HG02763 (cell line): ENCODE results near the gene TBX1.

ENCODE experiments used
- ATAC-seq: cut with Tn5 transposase; IDR thresholded peaks from one replicate; pipeline ENCODE4 v1.9.1; 2021; ENCODE audit warnings: mild to moderate bottlenecking, moderate library complexity; ENCODE audit not compliant: unreplicated experiment

The TBX1 gene

DNA sequence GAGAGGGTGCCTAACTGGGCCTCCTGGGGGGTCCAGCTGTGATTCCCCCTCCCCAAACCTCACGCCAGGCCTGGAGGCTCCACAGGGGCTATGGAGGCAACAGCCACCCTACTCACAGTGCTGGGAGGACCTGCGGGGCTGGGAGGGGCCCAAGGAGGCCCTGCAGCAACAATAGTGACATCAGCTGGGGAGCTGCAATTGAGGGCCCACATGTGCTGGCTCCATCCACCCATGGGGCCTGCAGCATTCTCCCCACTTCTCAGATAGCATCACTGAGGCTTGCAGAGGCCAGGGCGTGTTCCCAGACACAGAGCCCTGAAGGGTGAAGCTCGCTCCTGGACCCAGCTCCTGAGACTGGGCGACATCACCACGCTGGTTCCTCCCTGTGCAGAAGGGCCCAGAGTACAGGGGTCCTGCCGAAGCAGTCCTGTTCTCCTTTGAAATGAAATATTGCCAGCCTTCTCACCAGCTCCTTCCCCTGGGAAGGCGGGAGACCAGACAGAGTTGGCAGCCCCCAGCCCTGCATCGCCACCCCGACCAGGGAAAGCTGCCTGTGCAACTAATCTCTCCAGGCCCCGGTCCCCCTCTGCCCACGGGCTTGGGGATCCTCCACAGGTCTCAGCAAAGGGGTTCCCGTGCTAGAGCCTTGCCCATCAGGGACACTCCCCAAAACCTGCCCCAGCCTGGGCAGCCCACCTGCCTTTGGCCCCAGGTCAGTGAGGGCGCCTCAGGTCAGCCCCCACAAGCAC lies 8.9 kb upstream of the TBX1 start:
- ATAC-seq, result no peak

DNA sequence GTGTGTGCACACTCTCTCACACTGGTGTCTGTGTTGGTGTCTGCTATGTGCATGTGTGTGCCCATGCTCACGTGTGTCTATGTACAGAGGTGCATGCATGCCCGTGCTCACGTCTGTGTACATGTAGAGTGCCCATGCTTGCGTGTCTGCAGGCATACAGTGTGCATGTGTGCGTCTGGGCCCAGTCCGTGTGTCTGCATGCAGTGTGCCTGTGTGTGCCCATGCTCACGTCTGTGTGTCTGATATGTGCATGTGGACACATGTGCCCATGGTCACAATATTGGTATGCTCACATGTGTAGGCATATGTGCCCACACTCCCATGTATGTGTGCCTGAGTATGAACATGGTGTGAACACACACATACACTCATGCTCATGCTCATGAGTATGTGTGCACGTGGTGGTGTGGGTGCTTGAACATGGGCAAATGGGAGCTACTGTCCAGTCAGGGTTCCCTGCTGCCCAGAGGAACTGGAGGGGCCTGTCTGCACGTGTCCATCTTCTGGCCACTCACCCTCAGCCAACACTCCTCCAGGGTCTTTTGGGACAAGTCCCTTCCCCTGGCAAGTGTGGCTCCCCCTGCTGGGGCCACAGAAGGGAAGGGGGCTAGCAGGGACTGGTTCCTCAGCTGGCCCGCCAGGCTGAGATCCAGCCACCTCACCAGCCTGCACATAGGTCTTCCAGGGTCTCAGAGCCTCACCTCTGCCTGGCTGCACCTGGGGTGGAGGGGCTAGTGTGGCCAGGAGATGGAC lies 7.3 kb upstream of the TBX1 start:
- no peak for ATAC-seq

DNA sequence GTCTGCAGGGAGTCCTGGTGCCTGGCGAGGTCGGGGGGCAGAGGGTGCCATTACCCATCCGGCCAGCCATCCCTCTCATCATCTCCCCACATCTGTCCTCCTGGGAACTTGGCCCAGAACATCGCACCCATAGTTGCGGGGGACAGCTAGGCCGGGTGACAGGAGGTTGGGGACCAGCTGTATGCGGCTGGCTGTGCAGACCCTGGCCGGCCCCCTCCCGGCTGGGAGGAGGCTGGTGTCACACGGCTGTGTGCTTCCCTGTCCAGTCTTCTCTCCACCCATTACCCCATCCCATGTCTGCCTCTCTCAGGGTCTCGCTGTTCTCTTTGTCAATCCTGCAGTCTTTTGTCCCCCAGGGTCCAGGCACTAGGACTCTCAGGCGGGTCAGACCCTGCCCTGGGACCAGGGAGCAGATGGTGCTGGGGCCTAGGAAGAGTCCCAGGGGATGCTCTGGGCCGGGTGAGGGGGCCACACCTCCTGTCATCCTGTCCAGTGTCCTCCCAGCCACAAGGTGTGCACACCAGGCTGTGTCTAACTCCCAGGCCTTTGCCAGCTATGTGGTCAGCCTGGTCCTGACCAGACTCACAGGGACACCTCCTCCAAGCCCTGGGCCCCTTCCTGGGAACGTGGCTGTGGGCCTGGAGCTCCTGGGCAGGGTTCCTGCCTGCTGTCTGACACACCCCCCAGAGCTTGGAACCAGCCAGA lies 6.4 kb upstream of the TBX1 start:
- ATAC-seq, result no peak

DNA sequence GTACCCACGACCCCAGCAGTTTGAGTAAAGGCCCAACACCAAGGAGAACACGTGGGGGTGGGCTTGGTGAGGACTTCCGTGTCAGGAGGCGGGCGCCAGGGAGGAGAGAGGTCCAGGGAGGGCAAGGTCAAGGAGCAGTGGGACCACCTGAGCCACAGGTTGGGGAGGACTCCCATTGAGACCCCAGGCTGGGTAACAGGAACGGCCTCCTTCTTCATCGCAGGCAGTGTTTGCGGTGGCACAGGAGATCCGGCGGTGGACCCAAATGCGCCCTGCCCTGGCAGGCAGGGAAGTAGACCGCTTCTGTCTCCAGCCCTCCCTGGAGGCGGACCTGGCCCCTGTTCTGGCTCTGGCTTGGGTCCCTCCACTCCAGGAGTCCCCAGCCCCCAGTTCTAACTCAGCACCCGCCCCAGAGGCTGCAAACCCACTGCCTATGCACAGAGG lies 5.9 kb upstream of the TBX1 start:
- ATAC-seq, result no peak

DNA sequence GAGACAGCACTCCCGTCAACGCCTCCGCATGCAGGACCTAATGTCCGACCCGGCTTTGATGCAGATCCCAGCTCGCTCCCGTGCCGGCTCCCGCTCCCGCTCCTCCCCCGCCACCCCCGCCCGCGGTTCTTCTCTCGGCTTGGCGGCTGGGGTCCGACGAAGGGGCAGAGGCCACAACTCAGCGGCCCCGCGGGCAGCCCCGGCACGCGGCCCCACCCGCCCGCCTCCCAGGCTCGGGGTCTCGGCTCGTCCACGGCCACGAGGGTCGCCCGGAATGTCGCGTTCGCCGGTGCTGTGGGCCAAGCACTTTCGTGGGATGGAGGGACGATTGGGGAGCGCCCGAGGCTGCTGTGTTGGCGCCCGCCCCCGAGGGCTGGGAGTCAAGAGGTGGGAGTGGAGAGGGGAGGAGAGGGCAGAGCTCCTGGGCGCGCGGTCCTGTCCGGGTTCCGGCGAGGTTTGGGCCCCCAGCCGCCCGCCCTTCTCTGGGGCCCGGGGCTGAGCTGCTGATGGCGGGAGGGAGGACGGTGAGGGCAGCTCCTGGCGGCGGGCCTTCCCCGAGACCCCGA lies 5.3 kb upstream of the TBX1 start:
- no peak for ATAC-seq

DNA sequence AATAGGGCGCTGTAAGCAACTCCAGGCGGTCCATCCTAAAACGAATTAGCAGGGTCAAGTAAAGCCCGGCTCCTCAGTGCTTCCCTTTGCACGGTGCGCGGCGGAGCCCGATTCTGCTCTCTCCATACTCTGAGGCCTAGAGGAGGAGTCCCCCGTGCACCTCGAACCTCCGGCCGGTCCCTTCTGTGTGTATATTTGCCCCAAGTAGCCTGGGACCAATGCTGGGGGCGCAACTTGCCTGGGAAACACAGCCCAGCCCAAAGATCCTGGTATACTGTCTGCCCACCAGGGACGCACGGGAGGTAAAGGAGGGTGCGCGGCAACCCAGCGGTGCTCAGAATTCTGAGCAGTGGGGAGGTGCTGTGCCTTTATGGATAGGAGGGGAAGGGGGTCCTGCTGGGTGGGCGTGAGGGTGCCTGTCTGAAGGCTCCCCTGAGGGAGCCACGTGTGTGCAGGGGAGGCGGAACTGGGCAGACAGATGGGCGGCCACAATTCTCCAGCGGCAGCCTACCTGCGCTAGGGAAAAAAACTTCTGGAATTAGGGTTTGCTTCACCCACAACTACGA lies 4.8 kb upstream of the TBX1 start:
- no peak for ATAC-seq

DNA sequence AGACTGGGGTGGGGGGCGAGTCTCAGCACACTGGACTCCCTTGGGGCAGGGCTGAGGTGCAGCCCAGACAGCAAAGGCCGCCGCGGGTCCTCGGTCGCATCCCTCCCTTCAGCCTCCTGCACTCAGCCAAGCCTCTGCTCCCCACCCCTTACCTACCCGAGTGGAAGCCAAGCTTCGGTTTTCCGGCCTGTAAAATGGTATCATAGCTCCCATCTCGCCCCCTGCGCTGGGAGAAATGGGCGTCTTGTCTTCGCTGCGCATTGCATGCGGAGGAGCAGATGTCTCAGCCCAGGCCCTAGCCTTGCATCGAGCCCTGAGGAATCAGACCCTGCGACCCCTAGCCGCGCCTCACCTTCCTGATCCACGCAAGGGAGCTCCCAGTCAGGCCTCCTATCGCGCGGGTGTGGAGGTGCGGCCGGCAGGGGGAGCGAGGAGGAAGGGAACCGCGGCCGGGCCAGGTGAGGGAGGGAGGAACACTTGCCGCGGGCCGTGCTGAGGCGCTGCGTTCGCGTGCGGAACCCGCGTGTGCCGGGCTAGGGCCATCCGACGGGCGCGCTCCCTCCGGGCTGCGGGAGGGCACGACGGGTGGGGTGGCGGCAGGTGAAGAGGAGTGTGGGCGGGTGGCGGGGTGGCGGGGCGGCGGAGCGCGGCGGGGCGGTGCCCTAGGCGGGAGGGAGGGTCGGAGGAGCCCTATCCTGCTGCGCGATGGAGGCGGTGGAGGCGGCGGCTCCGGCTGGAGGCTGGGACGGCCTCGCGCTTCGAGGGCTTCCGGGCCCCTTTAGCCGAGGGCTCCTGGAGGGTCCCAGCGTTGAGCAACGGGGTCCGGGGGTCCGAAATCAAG lies 4.1 kb upstream of the TBX1 start:
- ATAC-seq, result no peak

DNA sequence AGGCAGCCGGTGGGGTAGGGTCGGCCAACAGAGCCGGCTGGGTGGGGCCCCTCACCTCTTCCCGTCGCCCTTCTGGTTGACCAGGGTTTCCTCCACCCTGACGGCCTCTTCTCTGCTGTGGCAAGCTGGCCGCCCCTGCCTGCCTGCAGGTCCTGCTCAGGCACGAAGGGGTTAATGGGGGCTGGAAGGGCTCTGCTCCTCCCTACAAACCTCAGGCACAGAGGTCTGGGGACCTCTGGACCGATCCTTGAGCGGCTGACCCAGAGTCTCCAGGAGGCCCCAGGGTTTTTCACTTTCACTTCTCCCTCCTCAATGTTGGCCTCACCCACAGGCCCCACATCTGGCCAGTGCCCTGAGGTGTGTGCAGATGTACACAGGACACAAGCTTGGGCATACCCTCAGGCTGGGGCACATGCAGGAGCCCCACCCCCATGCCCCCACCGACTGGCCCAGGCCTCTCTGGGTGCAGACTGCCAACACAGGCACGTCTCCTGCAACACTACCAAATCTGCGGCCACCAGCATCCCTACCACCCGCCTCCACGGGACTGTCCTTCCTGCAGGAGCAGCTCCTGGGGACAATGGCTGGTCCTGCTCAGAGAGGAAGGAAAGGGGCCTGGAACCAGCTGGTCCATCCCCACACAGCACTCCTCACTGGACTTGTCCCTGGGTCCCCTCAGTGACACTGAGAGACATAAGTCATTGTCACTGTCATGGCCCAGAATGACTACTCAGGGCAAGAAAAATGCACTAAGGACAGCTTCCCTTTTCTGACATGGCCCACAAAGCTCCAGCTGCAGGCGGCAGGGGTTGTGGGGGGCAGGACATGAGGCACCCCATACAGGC lies 3.2 kb upstream of the TBX1 start:
- ATAC-seq, result no peak

DNA sequence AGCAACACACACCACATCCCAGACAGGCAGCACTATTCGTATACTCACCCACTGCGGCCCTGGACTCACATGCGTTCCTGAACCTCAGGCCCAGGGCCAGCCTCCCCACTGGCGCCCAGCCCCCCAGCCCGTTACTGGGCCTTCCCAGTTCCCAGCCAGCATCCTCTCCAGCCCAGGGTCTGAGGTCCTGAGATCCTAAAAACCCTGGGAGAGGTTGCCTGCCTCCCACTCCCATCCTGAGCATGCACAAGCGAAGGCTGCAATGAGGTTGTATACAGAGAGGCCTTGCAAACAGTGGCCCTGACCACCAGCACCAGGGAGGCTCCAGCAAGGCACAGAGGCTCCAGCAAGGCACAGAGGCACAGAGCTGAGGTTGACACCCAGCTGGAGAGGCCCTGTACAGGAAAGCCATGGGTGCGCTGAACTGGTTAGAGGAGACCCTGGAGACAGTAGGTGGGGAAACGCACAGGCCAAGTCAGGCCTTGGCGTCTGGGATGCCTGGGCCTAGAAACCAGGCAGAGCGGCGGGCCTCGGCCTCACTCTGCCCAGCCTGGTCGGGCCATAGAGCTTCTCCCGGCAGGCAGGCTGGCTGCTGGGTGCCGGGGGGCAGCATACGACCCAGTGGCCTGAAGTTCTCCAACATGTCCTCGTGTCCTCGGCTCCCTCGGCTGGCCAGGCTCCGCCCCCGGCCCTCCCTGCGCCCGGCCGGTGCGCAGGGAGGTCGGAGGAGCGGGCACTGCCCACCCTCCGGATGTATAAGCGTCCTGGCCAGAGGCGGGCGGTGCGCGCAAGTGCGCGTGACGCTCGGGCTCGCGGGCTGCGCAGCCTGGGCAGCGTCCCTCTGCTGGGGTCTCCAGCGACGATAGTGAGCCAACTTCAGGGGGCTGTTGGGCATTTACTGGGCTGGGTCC lies 2.3 kb upstream of the TBX1 start:
- ATAC-seq, result no peak

DNA sequence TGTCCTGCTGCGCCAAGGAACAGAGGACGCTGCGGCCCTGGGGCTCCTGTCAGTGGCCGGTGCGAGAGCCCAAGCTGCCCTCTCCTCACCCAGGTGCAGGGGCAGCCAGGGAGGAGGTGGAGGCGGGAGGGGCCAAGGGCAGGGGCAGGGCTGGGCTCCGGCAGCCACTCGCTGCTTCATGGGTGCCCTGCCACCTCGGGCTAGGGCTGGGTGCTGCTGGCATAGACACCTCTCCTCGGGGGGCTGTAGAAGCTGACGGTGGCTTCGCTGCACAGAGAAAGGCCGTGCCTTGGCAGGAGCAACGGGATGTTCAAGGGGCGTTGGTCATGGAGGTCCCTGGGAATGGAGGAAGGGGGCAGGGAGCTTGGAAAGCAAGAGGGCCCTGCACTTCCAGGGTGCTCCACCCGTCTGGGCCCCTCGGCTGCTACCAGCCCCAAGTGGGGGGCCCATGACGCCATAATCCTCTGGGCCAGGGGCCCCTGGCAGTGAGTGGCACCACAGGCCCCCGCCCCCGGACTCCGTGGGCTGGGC lies 1.6 kb upstream of the TBX1 start:
- ATAC-seq, result no peak

DNA sequence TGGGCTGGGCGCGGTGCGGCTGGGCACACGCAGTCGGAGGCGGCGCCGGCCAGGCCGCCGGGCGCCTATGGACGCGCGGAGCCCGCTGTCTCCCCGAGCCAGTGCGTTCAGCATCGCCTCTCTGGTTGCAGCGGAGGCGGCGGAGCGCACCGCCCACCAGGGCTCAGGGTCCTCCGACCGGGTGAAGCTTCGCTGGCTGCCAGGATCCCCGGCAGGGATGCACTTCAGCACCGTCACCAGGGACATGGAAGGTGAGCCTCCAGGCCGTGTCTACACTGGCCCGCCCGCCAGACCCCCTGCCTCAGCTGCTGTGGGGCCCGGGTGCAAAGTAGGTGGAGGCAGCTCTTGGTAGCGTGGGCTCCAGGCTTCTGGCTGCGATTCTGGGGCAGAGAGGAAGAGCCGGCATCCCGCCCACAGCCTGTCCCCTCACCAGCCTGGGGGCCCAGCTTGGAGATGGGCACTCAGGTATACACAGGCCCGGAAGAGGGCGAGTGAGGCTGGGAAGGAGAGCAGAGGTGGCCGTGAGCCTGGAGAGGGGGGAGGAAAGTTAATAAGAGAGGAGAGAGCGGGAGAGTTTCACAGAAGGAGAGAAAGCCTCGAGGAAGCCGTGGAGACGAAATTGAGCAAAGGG lies 1.0 kb upstream of the TBX1 start:
- no peak for ATAC-seq

DNA sequence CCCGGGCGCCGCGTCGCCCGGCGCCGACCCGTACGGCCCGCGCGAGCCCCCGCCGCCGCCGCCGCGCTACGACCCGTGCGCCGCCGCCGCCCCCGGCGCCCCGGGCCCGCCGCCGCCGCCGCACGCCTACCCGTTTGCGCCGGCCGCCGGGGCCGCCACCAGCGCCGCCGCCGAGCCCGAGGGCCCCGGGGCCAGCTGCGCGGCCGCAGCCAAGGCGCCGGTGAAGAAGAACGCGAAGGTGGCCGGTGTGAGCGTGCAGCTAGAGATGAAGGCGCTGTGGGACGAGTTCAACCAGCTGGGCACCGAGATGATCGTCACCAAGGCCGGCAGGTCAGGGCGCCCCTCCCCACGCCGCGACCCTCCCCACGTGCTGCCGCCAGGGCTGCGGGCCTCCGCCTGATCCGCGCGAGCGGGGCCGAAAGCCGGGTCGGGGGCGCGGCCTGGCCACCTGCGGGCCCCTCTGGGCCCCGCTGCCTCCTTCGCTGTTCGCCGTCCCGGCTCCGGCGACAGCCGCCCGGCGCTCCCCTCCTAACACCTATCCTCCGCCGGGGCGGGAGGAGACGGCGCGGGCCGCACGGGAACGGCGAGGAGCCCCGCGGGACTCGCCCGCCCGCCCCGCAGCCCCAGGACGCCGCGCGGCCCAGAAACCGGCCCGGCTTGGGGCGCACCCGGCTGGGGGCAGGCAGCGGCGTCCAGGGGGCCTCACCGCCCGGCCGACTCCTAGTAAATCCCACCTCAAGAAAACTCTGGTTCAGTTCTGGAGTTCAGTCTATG lies 560 bp downstream of the TBX1 start:
- no peak for ATAC-seq

DNA sequence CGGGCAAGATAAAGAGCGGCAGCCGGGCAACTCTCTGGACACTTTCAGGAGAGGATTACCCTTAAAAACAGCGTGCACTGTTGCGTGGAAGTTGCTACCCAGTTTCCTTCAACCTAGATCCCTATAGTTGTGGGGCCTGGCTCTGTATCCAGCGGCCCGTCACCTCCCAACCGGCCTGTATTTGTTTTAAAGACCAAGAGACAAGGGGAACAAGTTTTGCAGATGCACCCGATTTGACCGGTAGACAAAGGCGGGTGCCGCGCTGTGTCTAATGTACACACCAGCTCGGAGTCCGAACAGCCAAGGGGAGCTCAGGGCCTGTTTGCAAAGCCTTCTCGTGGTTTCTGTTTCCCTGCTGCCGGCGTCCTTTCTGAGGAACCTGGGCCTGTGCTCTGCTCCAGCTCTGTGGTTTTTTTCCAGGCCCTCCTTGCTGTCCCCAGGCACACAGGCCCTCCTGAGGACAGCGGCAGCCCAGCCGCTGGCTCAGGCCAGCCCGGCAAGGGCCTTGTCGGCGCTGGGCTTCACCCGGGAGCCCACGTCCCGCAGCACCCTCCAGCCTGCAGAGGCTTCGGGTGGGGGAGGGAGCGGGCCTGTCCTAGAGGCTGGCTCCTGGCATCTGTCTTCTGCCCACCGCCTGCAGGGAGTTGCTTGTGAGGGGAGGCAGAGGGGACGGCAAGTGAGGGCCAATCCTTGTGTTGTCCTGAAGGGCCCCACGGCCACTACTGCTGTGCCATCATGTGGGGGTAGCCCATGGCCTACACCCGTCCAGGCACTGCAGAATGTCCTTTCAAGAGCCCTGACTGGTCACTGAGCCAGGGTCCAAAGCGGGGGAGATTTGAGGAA lies 1.4 kb downstream of the TBX1 start:
- ATAC-seq, result no peak

DNA sequence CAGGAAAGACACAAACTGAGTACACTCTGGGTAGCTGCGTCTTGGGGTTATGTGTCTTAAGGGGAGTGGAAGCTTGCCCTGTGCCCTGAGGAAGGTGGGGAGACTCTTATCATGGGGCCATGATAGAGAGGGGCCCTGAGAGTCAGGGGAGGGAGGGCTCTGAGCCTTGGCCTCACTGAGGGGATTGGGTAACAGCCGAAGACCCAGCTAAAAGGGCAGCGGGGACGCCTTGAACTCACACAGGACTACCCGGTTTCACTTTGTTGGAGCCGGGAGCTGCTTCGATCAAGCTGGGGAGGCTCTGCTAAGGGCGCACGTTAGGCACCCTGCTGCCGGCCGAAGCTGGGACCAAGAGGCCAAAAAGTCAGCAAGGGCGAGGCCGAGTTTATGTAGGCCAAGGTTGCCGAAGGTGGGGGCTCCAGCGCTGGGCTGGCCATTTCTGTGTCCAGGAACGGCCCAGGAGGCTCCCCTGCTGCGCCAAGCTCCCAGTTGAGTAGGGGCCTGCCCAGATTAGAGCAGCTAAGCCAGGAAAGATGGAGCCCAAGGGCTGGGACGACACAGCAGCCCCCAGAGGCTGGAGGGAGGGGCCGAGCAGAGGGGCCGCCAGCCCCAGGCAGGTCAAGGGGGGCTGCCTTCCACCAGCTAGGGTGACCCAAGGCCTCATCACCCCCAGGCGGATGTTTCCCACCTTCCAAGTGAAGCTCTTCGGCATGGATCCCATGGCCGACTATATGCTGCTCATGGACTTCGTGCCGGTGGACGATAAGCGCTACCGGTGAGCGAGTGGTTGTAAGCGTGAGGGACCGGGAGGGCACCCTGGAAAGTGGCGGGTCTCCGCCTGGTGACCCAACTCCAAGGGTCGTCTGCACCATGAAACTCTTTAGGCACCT lies 2.2 kb downstream of the TBX1 start:
- no peak for ATAC-seq
